OCI-LY7 (cell line): ENCODE results near the gene C16orf96. TPM values are rescaled to one million over a fixed set of nuclear protein-coding genes. Genes with fewer than 3 reads are reported as not detected.

Experiments used
- BruUV-seq: library from RNA; stranded (reverse); fragments of 400-500 nt; replicated peaks from 2 replicates; lab custom pipeline; 2021; lab: Mats Ljungman, UMichigan
- CTCF ChIA-PET: fragments of 300-600 bp; sonication (Branson Sonifier 250); formaldehyde crosslinking; loops from one replicate; lab custom pipeline; 2022; ENCODE audit warnings: antibody characterized with exemption; ENCODE audit not compliant: unreplicated experiment; lab: Charles Lee
- POLR2A ChIA-PET: fragments of 300-600 bp; sonication (Branson Sonifier 250); formaldehyde crosslinking; loops from one replicate; lab custom pipeline; 2022; ENCODE audit warnings: antibody characterized with exemption; lab: Charles Lee
- DNase-seq: peaks from one replicate; pipeline ENCODE4 v3.0.0-alpha.2; 2015; ENCODE audit warnings: low spot score
- H2AFZ ChIP-seq: fragments of 200-600 bp; sonication (generic), shearing (Covaris generic); 2 replicates; pipeline ENCODE4 v1.6.1; 2014; ENCODE audit warnings: mild to moderate bottlenecking, antibody characterized with exemption, low read length, moderate library complexity
- H3K27ac ChIP-seq: fragments of 200-600 bp; sonication (generic); 2 replicates; pipeline ENCODE4 v1.5.1; 2014; ENCODE audit warnings: mixed run types, low read depth, mild to moderate bottlenecking, moderate library complexity, low read length, inconsistent platforms; ENCODE audit not compliant: poor library complexity, severe bottlenecking
- H3K36me3 ChIP-seq: fragments of 200-600 bp; sonication (generic); 2 replicates; pipeline ENCODE4 v1.6.1; 2014; ENCODE audit warnings: mild to moderate bottlenecking, antibody characterized with exemption, low read length, moderate library complexity, mixed read lengths; ENCODE audit not compliant: insufficient read depth
- H3K4me1 ChIP-seq: fragments of 200-600 bp; sonication (generic); 2 replicates; pipeline ENCODE4 v1.5.1; 2014; ENCODE audit warnings: mild to moderate bottlenecking, low read length; ENCODE audit not compliant: insufficient read depth, poor library complexity, severe bottlenecking
- H3K4me2 ChIP-seq: fragments of 200-600 bp; sonication (generic); 2 replicates; pipeline ENCODE4 v1.6.1; 2014; ENCODE audit warnings: mild to moderate bottlenecking, low read length
- H3K4me3 ChIP-seq: fragments of 200-600 bp; sonication (generic); 2 replicates; pipeline ENCODE4 v1.5.1; 2014; ENCODE audit warnings: mild to moderate bottlenecking, low read depth, low read length; ENCODE audit not compliant: poor library complexity, severe bottlenecking
- H3K79me2 ChIP-seq: fragments of 200-600 bp; sonication (generic); 2 replicates; pipeline ENCODE4 v1.6.1; 2016; ENCODE audit warnings: low read depth, mild to moderate bottlenecking, low read length, moderate library complexity, mixed read lengths; ENCODE audit not compliant: insufficient read depth
- H3K9me2 ChIP-seq: fragments of 200-600 bp; sonication (generic); 2 replicates; pipeline ENCODE4 v1.6.1; 2016; ENCODE audit warnings: mild to moderate bottlenecking, low read length, mixed read lengths; ENCODE audit not compliant: insufficient read depth
- H3K9me3 ChIP-seq: fragments of 200-600 bp; sonication (generic); 2 replicates; pipeline ENCODE4 v1.6.1; 2014; ENCODE audit warnings: mild to moderate bottlenecking, mixed run types, low read length, mixed read lengths
- H4K20me1 ChIP-seq: fragments of 200-600 bp; sonication (generic); 2 replicates; pipeline ENCODE4 v1.6.1; 2014; ENCODE audit warnings: mild to moderate bottlenecking, antibody characterized with exemption, low read length, moderate library complexity, mixed read lengths; ENCODE audit not compliant: insufficient read depth
- CTCF ChIP-seq: fragments of 200-600 bp; sonication (generic); conservative IDR thresholded peaks from 2 replicates; pipeline ENCODE4 v1.5.1; 2014; ENCODE audit warnings: mild to moderate bottlenecking, antibody characterized with exemption, low read length, moderate library complexity, mixed read lengths
- EZH2phosphoT487 ChIP-seq: fragments of 200-600 bp; sonication (generic); IDR thresholded peaks from 2 replicates; pipeline ENCODE4 v1.6.1; 2018; ENCODE audit warnings: low read depth, borderline replicate concordance, mild to moderate bottlenecking, mixed run types, antibody characterized with exemption, low read length, moderate library complexity, mixed read lengths
- intact Hi-C: fragments of 100-400 bp; cut with micrococcal nuclease; formaldehyde crosslinking; loops from one replicate; pipeline ENCODE4 v1.10.0; 2022; ENCODE audit not compliant: unreplicated experiment
- total RNA-seq, 2 experiments: library from RNA; depleted of rRNA in 1 of 2; stranded (reverse); fragments of >200 nt in 1 of 2; shearing (Covaris generic) in 1 of 2; gene quantifications; 2 replicates each; pipeline ENCODE4 v1.2.3, GENCODE V29; 2014 to 2022

Gene C16orf96
- total RNA-seq, 2 experiments from 2014 or later, result 0.13 to 0.27 TPM

- peaks cover 21% of the 10 kb centered on the region for H3K4me1 ChIP-seq
- no peak overlapping the region for H3K4me2 ChIP-seq
- POLR2A ChIA-PET, result no interaction called here
- H2AFZ ChIP-seq, result no peak overlapping the region
- H3K79me2 ChIP-seq, result 0 out of 2 replicates have a peak, but pooled peaks cover 6% of the 10 kb centered on the region
- H3K27ac ChIP-seq, result no peak overlapping the region
- intact Hi-C loops, result loop anchor here (10.0 kb wide), 2 partner anchors 153 to 197 kb away; partner anchors contain the start of genes CORO7 and ZNF500
- no peak for DNase-seq
- no peaks in the 10 kb centered on the region for H3K9me3 ChIP-seq
- TF ChIP-seq CTCF (no peak), EZH2phosphoT487 (no peak)
- CTCF ChIA-PET, result interaction anchor here (0.6 kb wide), 1 partner anchor 123 kb away, joined by 3 read pairs; the partner anchor contains the start of genes ANKS3 and DNAAF8
- H4K20me1 ChIP-seq, result no peaks in the 10 kb centered on the region
- H3K9me2 ChIP-seq, result no peaks in the 10 kb centered on the region
- H3K36me3 ChIP-seq, result no peaks in the 10 kb centered on the region
- H3K4me3 ChIP-seq, result no peak overlapping the region
- BruUV-seq, result no TSS peak
These were observed 55.3 kb downstream of the C16orf96 start for GRCh38 chr16:4611337-4612021.

- Histone ChIP-seq H3K27ac (no peak overlapping the region), H3K36me3 (no peaks in the 10 kb centered on the region), H3K9me2 (no peaks in the 10 kb centered on the region), H3K4me3 (no peak overlapping the region), H3K79me2 (peaks cover 6% of the 10 kb centered on the region; the same call in 1 of the 2 replicates), H4K20me1 (no peaks in the 10 kb centered on the region), H3K4me1 (peaks cover 30% of the 10 kb centered on the region), H3K4me2 (peak overlapping the region; percentile 88), H2AFZ (no peak overlapping the region), H3K9me3 (no peaks in the 10 kb centered on the region)
- intact Hi-C loops, result loop anchor here (10.0 kb wide), 2 partner anchors 152 to 198 kb away; partner anchors contain the start of genes CORO7 and ZNF500
- no peak for TF ChIP-seq EZH2phosphoT487
- peak; percentile 53 for TF ChIP-seq CTCF
- DNase-seq, result peak; percentile 20
- no TSS peak for BruUV-seq
- POLR2A ChIA-PET, result interaction anchor here (0.6 kb wide), 1 partner anchor 141 kb away, joined by 5 read pairs; no protein-coding TSS in a partner anchor
- CTCF ChIA-PET, result no interaction called here
These were observed 56.4 kb downstream of the C16orf96 start for GRCh38 chr16:4612474-4612931.
